SIG-M5 (cell line): ENCODE measurements around the gene MDFI.

Source experiments
- DNase-seq: peaks from one replicate; lab custom pipeline; 2025; lab: John Stamatoyannopoulos, UW

Gene MDFI

GRCh38 chr6:41638002-41638934 is at the start of gene MDFI:
Gene MDFI, plus strand, starts transcription at chr6:41638468. Its CDS starts 282 bp downstream, at chr6:41638750.
- no peak for DNase-seq

GRCh38 chr6:41589223-41589622 is 49.0 kb upstream of the MDFI start:
- DNase-seq: no peak

GRCh38 chr6:41589636-41590622 is 48.3 kb upstream of the MDFI start:
- DNase-seq: no peak

- DNase-seq: no peak
Observed at GRCh38 chr6:41591122-41591521, 47.1 kb upstream of the MDFI start.

GRCh38 chr6:41591859-41592502 is 46.3 kb upstream of the MDFI start:
- DNase-seq: no peak

- no peak for DNase-seq
Observed at GRCh38 chr6:41593406-41593805, 44.9 kb upstream of the MDFI start.

- DNase-seq: no peak
Observed at GRCh38 chr6:41593839-41594238, 44.4 kb upstream of the MDFI start.

- DNase-seq: no peak
Observed at GRCh38 chr6:41594326-41594725, 43.9 kb upstream of the MDFI start.

- no peak for DNase-seq
Observed at GRCh38 chr6:41594766-41595165, 43.5 kb upstream of the MDFI start.

GRCh38 chr6:41595166-41595565 is 43.1 kb upstream of the MDFI start:
- DNase-seq: no peak

- DNase-seq: no peak
Observed at GRCh38 chr6:41596096-41596685, 42.1 kb upstream of the MDFI start.

GRCh38 chr6:41596807-41597206 is 41.5 kb upstream of the MDFI start:
- DNase-seq: no peak

GRCh38 chr6:41597246-41598000 is 40.8 kb upstream of the MDFI start:
- no peak for DNase-seq

- no peak for DNase-seq
Observed at GRCh38 chr6:41598670-41599014, 39.6 kb upstream of the MDFI start.

GRCh38 chr6:41599015-41599851 is 39.0 kb upstream of the MDFI start:
- DNase-seq: no peak

- no peak for DNase-seq
Observed at GRCh38 chr6:41599852-41600445, 38.3 kb upstream of the MDFI start.

GRCh38 chr6:41600499-41601247 is 37.6 kb upstream of the MDFI start:
- DNase-seq: no peak

- no peak for DNase-seq
Observed at GRCh38 chr6:41601248-41601549, 37.1 kb upstream of the MDFI start.

- no peak for DNase-seq
Observed at GRCh38 chr6:41602422-41602743, 35.9 kb upstream of the MDFI start.
